CD1c-positive myeloid dendritic cell (primary cell): ENCODE measurements around the gene G6PC2.
"Not testable (repeated sequence)": the region's sequence is repeated elsewhere in the genome, so short reads cannot be mapped to it uniquely, and the experiment has no call there.

ENCODE experiments used
- DNase-seq: peaks from one replicate; pipeline ENCODE4 v3.0.0-alpha.2; 2016; ENCODE audit errors: extremely low spot score

Gene G6PC2

DNA sequence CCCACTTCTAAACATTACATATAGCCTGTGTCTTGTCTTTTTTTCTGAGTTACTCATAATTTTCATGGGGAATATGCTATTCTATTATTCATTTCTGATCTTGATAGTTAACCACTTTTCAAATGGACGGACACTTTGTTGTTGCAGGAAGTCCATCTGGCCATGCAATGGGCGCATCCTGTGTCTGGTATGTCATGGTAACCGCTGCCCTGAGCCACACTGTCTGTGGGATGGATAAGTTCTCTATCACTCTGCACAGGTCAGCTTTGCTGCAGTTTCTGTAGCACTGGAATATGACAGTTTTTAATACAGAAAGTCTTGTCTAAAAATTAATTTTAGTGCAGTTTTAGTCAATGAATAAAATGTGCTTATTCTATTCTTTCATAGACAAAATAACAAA lies 3.3 kb downstream of the G6PC2 start:
- no peak for DNase-seq

GRCh38 chr2:168907940-168908662 lies 7.0 kb downstream of the G6PC2 start:
- no peak for DNase-seq

GRCh38 chr2:168910330-168910729 lies 9.2 kb downstream of the G6PC2 start:
- DNase-seq = no peak

DNA sequence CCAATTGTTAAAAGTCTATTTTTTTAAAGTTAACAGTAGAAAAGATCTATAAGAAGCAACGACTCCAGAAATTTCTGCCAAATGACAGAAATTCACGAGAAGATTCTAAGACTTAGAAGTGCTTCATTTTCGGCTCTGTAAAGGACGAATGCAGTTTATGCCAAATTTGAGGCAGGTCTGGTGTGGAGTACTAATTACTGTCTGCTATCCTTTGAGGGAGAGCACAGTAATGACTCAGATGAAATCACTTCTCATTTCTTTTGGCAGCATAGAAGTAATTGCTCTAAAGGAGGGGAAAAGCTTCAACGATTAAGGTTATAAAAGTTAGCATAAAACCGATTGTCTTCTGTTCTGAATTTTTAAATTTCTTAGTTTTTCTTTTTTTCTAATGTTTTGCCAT lies 11.4 kb downstream of the G6PC2 start:
- DNase-seq = no peak

- no peak for DNase-seq
These were observed 11.8 kb downstream of the G6PC2 start for GRCh38 chr2:168912901-168913369.

GRCh38 chr2:168913495-168913894 lies 12.4 kb downstream of the G6PC2 start:
- no peak for DNase-seq

- no peak for DNase-seq
These were observed 14.6 kb downstream of the G6PC2 start for GRCh38 chr2:168915441-168916330.

DNA sequence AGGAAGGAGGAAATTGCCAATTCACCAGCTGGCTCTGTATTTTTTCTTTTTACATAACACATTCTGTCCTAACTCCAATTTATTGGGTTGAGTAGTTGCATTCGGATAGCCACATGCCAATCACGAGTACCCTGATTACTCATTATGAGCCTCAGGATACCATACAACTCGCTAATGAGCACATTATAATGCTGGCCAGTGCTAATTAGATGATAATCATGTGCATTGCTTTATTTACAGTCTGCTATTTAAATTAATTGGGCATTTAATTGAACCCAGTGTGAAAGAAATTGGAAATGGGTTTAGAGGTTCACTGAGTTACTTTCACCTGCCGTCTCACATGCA lies 15.2 kb downstream of the G6PC2 start:
- no peak for DNase-seq

DNA sequence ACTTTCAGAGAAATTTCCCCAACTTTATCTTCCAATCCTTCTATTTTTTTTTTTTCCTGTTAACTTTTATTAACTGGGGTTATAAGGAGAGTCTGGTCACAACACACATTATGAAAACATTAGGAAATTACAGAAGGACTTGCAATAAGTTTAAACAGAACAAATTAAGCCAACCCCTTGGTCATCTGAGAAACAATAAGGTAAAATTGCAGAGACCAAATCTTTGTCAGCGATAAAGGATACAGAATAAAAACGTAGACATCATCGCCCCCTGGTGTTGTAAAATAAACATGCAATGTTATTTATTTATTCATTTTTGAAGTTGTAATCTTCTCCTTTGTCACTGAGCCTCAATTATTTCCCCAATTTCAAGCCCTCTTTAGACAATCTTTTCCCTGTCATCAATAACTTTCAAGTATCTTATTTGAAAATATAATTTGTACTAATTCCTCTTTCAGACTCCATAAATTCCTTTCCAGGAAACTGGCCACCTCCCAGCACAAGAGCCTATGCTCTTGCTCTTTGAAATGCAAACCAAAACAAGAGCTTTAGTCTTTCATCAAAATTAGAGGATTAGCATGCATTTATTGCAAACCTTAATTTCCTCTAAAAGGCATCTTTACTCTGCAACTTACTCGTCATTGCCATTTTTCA lies 19.5 kb downstream of the G6PC2 start:
- peak; percentile 63 for DNase-seq

DNA sequence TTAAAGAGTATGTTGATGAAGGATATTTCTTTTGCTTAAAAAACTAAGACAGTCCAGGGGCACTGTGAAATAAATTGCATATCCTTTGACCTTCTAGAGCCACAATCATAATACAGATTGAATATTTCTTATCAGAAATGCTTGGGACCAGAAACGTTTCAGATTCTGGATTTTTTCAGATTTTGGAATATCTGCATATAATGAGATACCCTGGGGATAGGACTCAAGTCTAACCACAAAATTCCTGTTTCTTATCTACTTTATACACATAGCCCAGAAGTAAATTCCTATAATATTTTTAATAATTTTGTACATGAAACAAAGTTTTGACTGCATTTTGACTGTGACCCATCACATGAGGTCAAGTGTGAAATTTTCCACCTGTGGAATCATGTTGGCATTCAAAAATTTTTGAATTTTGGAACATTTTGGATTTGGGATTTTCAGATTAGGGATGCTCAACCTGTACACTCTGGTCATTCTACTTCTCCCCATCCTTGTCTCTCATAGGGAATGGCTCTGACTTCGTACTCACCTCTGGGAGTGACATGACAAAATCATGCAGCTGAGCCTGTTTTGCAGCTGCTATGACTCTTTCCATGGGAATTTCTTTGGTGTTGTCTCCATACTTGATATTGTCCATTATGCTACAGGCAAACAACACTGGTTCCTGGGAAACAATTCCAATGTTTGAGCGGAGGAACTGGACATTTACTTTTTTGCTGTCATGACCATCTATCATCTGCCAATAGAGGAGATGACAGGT lies 25.7 kb downstream of the G6PC2 start:
- DNase-seq = no peak

DNA sequence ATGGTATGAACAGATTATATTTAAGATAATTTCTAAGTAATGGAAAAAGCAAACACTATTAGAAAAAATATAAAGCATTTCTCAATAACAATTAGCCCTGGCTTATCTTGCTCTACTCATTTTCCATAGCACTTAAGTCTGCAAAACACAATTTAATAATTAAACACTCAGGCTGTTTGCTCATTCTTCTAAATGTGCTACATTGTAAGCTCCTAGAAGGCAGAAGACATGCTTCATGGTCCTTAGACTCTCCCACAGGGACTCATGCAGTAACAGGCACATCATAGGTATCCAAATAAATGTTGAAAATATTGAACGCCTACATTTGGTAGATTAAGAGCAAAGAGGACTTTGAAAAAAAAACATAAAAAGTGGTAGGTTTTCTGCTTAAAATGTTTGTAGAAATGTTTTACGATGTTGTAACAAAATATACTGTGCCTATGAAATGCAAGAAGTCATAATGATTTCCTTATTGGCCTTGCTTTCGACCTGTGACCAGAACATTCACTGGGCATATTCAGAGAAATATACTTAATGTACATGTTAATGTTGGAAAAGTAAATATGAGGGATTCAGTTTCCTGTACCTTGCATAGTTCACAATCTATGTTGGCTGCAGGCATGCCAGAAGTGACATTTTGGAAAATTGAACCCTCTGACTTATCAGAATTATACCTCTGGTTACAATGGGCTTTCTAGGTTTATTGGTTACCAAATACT lies 27.2 kb downstream of the G6PC2 start:
- no peak for DNase-seq

- no peak for DNase-seq
These were observed 27.9 kb downstream of the G6PC2 start for GRCh38 chr2:168929031-168929430.

DNA sequence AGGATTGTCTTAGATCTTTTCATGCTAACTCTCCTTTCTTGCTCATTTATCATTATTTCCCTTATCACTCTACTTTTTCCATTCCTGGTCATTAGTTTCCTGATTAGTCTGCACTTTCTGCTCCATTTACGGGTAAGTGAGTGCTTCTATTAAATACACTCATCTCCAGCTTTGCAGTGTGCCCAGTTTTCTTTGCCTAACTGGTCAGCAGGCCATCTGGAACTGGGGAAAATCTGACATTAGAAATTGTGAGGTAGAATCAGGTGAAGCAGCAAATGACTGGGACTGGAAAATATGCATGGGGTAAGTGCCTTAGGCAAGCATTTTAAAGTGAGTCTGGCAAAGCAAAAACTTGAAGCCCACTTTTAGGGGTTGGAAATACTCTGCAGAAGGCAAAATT lies 29.2 kb downstream of the G6PC2 start:
- no peak for DNase-seq

- not testable (repeated sequence) for DNase-seq
These were observed 31.1 kb downstream of the G6PC2 start for GRCh38 chr2:168932174-168932573.

- no peak for DNase-seq
These were observed 33.7 kb downstream of the G6PC2 start for GRCh38 chr2:168934826-168935225.

DNA sequence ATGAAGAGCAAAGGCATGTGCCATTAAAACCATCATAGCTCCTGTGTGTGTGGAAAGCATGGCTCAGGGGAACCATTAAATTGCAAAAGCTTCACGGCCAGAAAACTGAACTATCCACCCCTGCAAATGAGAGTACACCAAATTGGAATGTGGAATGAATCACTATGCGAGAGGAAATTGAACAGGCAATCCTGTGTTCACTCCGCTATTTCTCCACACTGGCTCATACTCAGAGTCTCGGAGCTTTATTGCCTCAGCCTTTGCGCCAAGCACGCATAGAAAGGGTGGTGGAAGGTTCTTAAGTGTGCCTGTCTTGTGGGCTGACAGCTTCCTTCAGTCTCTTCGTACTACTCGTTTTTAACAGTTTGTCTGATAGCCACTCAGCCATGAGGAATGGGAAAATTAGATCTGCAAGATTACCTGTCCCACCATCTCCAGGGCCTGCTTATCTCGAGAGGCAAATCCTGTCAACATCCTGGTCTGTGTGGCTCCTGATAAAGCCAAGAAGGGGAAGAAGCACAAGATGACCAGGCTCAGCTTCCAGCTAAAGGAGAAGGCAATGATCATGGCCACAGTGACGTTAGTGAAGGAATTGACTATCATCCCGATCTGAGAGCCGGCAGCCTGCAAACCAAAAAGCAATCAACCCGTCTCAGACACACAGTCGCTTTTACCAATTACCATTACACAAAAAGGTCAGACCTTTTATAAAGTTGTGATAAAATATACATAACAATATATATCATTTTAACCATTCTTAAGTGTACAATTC lies 34.9 kb downstream of the G6PC2 start:
- no peak for DNase-seq

- no peak for DNase-seq
These were observed 38.0 kb downstream of the G6PC2 start for GRCh38 chr2:168939061-168939460.

DNA sequence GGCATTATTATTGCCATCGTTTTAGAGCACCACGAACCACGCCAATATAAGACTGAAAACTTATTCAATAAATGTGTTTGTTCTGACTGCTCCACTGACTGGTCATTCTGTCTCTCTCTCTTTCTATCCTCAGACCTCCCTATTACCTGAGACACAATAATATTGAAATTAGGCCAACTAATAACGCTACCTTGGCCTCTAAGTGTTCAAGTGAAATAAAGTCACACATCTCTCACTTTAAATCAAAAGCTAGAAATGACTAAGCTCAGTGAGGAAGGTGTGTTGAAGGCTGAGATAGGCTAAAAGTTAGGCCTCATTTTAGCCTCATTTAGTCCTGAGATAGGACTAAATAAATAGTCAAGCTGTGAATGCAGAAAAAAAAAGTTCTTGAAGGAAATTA lies 38.8 kb downstream of the G6PC2 start:
- no peak for DNase-seq

DNA sequence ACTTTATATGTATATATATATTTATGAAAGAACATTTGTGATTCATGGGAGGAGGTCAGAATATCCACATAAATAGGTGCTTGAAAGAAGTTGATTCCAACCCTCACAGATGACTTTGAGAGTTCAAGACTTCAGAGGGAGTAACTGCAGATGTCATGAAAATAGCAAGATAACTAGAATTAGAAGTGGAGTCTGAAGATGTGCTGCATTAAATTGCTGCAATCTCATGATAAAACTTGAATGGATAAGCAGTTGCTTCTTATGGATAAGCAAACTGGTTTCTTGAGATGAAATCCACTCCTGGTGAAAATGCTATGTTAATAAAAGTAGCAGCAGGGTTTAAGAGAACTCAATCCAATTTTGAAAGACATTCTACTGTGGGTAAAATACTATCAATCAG lies 40.2 kb downstream of the G6PC2 start:
- DNase-seq = no peak

DNA sequence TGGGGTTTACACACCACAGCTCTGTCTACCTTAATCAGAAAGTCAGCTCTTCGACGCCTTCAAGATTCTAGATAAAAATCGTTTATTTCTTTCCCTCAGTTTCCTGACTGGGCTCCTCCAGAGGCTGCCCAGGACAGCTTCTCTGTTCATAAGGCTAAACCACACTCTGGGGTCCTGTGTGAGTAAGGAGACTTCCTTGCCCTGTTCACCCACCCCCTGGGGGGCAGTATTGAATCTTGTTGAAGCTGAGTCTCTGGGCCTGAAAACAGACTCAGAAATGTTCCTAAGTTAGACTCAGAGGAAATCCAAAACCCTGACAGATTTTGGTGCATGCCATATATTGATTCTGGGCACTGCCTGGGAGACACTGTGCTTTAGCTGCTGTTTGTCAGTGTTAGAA lies 43.0 kb downstream of the G6PC2 start:
- DNase-seq = no peak
